ENCODE data around the gene ATOSA.

DNA sequence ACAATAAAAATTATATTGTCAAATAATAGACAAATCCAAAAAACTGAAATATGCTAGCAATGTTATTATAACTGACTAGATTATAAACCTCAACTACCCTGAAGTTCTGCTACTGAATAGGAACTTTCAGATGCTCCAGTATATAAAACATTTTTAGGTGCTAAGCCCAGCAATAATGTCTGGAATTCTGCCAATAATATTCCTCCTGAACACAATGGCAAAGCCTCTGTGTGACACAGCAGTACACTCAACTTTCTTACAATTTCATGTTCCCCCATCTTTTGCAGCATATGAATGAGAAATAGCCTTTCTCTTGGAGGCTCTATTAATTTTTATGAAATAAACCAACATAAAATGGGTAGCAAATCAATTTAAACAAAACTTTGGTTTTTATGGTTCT, 29.5 kb downstream of the ATOSA start:
- TF ChIP-seq CTCF (IDR thresholded peaks at IDR 0.05) (no peak), TEAD4 (CRISPR knock-in tag; IDR thresholded peaks at IDR 0.05) (no peak), E2F4 (CRISPR knock-in tag; IDR thresholded peaks at IDR 0.05; ENCODE audit: borderline replicate concordance, low read depth) (no peak), ZNF423 (CRISPR knock-in tag; IDR thresholded peaks at IDR 0.05) (no peak), FOXP4 (CRISPR knock-in tag; IDR thresholded peaks at IDR 0.05) (no peak), TCF7 (CRISPR knock-in tag; IDR thresholded peaks at IDR 0.05; ENCODE audit: low read depth) (no peak), NFE2L1 (CRISPR knock-in tag; IDR thresholded peaks at IDR 0.05) (no peak), CBFB (CRISPR knock-in tag; IDR thresholded peaks at IDR 0.05; ENCODE audit: low read depth) (no peak), EMX1 (CRISPR knock-in tag; IDR thresholded peaks at IDR 0.05) (no peak), JUN (CRISPR knock-in tag; IDR thresholded peaks at IDR 0.05) (no peak), ZNF232 (CRISPR knock-in tag; IDR thresholded peaks at IDR 0.05) (no peak), ESRRA (CRISPR knock-in tag; IDR thresholded peaks at IDR 0.05; ENCODE audit: borderline replicate concordance) (no peak)
- TF ChIP-seq, protein P1, sequence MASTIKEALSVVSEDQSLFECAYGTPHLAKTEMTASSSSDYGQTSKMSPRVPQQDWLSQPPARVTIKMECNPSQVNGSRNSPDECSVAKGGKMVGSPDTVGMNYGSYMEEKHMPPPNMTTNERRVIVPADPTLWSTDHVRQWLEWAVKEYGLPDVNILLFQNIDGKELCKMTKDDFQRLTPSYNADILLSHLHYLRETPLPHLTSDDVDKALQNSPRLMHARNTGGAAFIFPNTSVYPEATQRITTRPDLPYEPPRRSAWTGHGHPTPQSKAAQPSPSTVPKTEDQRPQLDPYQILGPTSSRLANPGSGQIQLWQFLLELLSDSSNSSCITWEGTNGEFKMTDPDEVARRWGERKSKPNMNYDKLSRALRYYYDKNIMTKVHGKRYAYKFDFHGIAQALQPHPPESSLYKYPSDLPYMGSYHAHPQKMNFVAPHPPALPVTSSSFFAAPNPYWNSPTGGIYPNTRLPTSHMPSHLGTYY (CRISPR knock-in tag; IDR thresholded peaks at IDR 0.05): no peak
- TF ChIP-seq, protein P2, sequence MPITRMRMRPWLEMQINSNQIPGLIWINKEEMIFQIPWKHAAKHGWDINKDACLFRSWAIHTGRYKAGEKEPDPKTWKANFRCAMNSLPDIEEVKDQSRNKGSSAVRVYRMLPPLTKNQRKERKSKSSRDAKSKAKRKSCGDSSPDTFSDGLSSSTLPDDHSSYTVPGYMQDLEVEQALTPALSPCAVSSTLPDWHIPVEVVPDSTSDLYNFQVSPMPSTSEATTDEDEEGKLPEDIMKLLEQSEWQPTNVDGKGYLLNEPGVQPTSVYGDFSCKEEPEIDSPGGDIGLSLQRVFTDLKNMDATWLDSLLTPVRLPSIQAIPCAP (CRISPR knock-in tag; IDR thresholded peaks at IDR 0.05): no peak
